ENCODE data around the gene IRX4. TPM values are rescaled to one million over a fixed set of nuclear protein-coding genes. Genes with fewer than 3 reads are reported as not detected.

The IRX4 gene
- total RNA-seq, 1 donor from 2014 or later: not detected

DNA sequence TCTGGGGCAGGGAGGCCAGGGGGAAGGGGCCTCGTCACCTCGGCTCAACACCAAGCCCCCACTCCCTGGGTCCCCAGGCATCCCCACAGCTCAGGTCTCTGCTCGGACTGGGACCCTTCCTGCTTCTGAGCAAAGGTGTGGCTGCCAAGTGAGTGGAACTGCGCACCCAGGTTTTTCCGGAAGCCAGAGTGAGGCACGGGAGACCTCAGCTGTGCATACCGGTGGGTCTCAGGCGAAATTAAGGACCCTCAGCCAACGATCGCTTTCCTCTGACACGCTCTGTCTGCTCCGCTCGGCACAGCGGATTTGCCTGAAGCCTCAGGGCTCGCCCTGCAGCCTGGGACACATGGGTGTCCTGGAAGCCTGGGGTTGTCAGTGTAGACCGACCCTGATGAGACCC, 41.0 kb upstream of the IRX4 start:
- TF ChIP-seq, protein P1, sequence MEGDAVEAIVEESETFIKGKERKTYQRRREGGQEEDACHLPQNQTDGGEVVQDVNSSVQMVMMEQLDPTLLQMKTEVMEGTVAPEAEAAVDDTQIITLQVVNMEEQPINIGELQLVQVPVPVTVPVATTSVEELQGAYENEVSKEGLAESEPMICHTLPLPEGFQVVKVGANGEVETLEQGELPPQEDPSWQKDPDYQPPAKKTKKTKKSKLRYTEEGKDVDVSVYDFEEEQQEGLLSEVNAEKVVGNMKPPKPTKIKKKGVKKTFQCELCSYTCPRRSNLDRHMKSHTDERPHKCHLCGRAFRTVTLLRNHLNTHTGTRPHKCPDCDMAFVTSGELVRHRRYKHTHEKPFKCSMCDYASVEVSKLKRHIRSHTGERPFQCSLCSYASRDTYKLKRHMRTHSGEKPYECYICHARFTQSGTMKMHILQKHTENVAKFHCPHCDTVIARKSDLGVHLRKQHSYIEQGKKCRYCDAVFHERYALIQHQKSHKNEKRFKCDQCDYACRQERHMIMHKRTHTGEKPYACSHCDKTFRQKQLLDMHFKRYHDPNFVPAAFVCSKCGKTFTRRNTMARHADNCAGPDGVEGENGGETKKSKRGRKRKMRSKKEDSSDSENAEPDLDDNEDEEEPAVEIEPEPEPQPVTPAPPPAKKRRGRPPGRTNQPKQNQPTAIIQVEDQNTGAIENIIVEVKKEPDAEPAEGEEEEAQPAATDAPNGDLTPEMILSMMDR (IDR thresholded peaks at IDR 0.05): no peak
- no peak overlapping the region for H3K27ac Mint-ChIP-seq
- intact Hi-C loops (cut with micrococcal nuclease): no loop called here
- ChIA-PET CTCF (no interaction called here), POLR2A (no interaction called here)
- no peak for ATAC-seq (ENCODE audit: low read depth)
- H3K36me3 Mint-ChIP-seq (ENCODE audit: low read depth): no peaks in the 10 kb centered on the region
- no peaks in the 10 kb centered on the region for H3K4me1 Mint-ChIP-seq
- DNase-seq: no peak
- peaks cover 10% of the 10 kb centered on the region for H3K27me3 Mint-ChIP-seq
- no peak overlapping the region for H3K4me3 Mint-ChIP-seq
- H3K9me3 Mint-ChIP-seq: no peaks in the 10 kb centered on the region

DNA sequence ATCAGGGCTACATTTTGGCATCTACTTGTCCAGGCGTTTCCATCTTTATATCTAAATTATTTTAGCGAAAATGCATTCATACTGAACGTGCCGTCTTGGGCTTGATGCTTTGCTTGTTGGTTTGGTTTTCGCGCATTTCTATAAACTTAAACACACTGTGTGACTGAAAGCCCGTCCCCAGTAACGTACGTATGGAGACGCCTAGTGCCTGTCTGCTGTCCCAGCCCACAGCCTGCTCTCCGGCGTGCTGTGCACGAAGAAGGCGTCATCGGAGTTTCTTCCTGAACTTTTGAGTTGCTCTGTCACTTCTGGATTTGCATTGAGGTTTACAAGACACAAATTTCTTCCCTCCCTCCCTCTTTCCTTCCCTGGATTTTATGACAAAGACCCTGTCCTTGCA, 40.6 kb upstream of the IRX4 start:
- ChIA-PET CTCF (no interaction called here), POLR2A (no interaction called here)
- TF ChIP-seq, protein P1 (IDR thresholded peaks at IDR 0.05): no peak
- Mint-ChIP-seq H3K4me3 (no peak overlapping the region), H3K4me1 (no peaks in the 10 kb centered on the region), H3K36me3 (ENCODE audit: low read depth) (no peaks in the 10 kb centered on the region), H3K27me3 (peaks cover 10% of the 10 kb centered on the region), H3K27ac (no peak overlapping the region), H3K9me3 (no peaks in the 10 kb centered on the region)
- ATAC-seq (ENCODE audit: low read depth) (no peak), DNase-seq (no peak)
- intact Hi-C loops (cut with micrococcal nuclease): no loop called here

- H3K9me3 Mint-ChIP-seq: no peaks in the 10 kb centered on the region
- H3K27me3 Mint-ChIP-seq: peaks cover 7% of the 10 kb centered on the region
- CTCF ChIA-PET: no interaction called here
- H3K36me3 Mint-ChIP-seq (ENCODE audit: low read depth): no peaks in the 10 kb centered on the region
- ATAC-seq (ENCODE audit: low read depth): no peak
- POLR2A ChIA-PET: no interaction called here
- TF ChIP-seq, protein P1 (IDR thresholded peaks at IDR 0.05): no peak
- intact Hi-C loops (cut with micrococcal nuclease): no loop called here
- no peaks in the 10 kb centered on the region for H3K4me1 Mint-ChIP-seq
- no peak for DNase-seq
- no peak overlapping the region for H3K27ac Mint-ChIP-seq
- H3K4me3 Mint-ChIP-seq: no peak overlapping the region
Measured at GRCh38 chr5:1921711-1922110, 39.0 kb upstream of the IRX4 start.

DNA sequence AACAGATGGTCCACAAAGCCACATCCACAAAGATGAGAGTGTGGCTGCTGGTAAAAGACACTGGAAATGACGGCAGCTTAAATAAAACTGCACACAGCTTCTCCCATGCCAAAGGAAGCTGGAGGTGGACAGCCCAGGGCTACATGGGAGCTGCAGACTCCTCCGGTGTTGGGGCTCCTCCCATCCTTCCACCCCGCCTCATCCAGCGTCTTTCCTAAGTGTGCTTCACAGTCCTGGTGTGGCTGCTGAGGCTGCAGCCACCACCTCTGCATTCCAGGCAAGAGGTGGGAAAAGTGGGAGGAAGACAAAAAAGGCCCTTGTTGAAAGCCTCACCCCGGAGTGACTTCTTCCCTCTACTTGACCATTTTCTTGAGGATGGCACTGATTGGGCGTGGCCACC, 37.0 kb upstream of the IRX4 start:
- TF ChIP-seq, protein P1 (IDR thresholded peaks at IDR 0.05): no peak
- Mint-ChIP-seq H3K36me3 (ENCODE audit: low read depth) (no peaks in the 10 kb centered on the region), H3K4me1 (no peaks in the 10 kb centered on the region), H3K4me3 (no peak overlapping the region), H3K27ac (no peak overlapping the region), H3K9me3 (no peaks in the 10 kb centered on the region), H3K27me3 (peaks cover 7% of the 10 kb centered on the region)
- intact Hi-C loops (cut with micrococcal nuclease): no loop called here
- DNase-seq (no peak), ATAC-seq (ENCODE audit: low read depth) (no peak)
- CTCF ChIA-PET: no interaction called here
- POLR2A ChIA-PET: no interaction called here

DNA sequence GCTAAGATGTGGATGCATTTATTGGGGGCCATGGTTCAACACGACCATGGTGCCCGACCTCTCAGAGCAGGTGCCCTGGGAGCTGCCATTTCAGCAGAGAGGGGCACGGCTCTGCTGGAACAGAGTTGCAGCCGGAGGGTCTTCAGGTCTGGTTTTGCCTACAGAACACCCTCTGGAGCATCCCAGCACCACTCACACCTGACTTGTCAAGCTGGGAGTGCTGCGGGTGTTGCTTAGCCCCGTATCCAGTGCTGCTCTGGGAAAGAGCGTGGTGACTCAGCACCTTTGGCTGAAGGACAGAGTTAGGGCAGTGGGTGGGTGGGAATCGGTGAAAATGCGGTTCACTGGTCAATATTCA, 36.5 kb upstream of the IRX4 start:
- intact Hi-C loops (cut with micrococcal nuclease): no loop called here
- CTCF ChIA-PET: no interaction called here
- TF ChIP-seq, protein P1 (IDR thresholded peaks at IDR 0.05): no peak
- ATAC-seq (ENCODE audit: low read depth): no peak
- H3K4me3 Mint-ChIP-seq: no peak overlapping the region
- H3K27me3 Mint-ChIP-seq: peaks cover 6% of the 10 kb centered on the region
- H3K4me1 Mint-ChIP-seq: no peaks in the 10 kb centered on the region
- H3K9me3 Mint-ChIP-seq: peaks cover 2% of the 10 kb centered on the region
- no peak for DNase-seq
- POLR2A ChIA-PET: no interaction called here
- no peak overlapping the region for H3K27ac Mint-ChIP-seq
- H3K36me3 Mint-ChIP-seq (ENCODE audit: low read depth): no peaks in the 10 kb centered on the region
